ENCODE measurements around the gene ZNF550.
"Not testable (repeated sequence)": the region's sequence is repeated elsewhere in the genome, so short reads cannot be mapped to it uniquely, and the experiment has no call there.

ZNF550 gene

GRCh38 chr19:57527136-57527881 lies 32.4 kb downstream of the ZNF550 start, which contains the start of gene ZNF549:
ZNF549 (plus strand) TSS chr19:57527356; CDS start chr19:57527574, 218 bp downstream.
- peak; percentile 80 for DNase-seq

DNA sequence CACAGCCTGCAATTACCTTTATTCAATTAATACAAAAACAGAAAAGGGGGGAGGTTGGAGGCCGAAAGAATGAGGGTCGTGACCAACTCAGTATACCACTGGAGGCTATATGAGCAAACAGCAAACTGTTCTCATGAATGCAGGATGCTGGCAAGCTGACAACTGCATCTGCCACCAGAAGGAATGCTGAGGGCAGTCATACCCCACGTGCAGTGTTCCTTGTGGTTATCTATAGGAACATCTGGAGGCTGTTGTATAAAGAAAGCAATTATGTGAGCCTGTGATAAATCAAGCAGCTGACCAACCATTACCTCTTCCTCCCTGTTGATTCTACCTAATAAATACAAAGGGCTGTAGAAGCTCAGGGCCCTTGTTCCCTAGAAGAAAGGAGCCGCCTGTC lies 41.6 kb downstream of the ZNF550 start:
- DNase-seq, result not testable (repeated sequence)

GRCh38 chr19:57515255-57515654 lies 44.4 kb downstream of the ZNF550 start:
- DNase-seq, result no peak

- DNase-seq, result no peak
Measured at GRCh38 chr19:57512845-57513244, 46.8 kb downstream of the ZNF550 start.

DNA sequence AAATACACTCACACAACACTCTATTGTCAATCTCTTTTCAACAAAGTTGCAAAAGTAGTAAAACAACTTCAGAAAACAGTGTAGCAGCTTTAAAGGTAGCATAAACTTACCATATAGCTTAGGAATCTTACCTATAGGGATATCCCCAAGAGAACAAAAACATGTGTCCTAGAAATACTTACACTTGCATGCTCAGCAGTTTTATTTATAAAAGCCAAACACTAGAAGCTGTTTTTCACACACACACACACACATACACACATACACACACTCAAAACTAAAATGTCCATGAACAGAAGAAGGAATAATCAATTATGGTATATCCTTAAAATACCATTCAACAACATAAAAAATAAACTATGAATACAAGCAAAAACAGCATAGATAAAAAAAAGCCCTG lies 48.2 kb downstream of the ZNF550 start:
- DNase-seq, result no peak

- DNase-seq, result no peak
Measured at GRCh38 chr19:57506163-57506562, 53.5 kb downstream of the ZNF550 start.

GRCh38 chr19:57500400-57500799 lies 59.3 kb downstream of the ZNF550 start:
- not testable (repeated sequence) for DNase-seq

GRCh38 chr19:57499680-57500395 lies 59.8 kb downstream of the ZNF550 start, which contains the start of gene ZNF773:
ZNF773 (plus strand) TSS chr19:57499938; CDS start chr19:57500081, 143 bp downstream.
- DNase-seq, result peak; percentile 93

DNA sequence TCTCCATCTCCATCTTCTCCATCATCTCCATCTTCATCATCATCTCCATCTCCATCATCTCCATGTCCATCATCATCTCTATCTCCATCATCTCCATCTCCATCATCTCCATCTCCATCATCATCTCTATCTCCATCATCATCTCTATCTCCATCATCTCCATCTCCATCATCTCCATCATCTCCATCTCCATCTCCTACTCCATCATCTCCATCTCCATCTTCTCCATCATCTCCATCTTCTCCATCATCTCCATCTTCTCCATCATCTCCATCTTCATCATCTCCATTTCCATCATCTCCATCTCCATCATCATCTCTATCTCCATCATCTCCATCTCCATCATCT lies 60.4 kb downstream of the ZNF550 start:
- not testable (repeated sequence) for DNase-seq

DNA sequence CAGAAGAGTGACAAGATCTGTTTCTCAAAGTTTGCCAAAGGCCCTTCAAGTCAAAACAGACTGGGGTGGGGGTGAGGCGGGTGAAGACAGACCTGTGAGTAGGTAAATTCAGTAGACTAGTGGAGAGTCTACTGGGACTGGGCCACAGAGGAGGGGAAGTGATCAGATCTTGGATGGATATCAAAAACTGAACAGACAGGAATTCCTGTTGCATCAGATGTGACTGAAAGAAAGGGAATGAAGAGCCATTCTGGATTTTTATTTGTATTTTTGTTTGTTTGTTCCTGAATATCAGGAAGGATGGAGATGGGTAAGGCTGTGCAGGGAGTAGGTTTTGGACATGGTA lies 71.4 kb downstream of the ZNF550 start:
- not testable (repeated sequence) for DNase-seq

DNA sequence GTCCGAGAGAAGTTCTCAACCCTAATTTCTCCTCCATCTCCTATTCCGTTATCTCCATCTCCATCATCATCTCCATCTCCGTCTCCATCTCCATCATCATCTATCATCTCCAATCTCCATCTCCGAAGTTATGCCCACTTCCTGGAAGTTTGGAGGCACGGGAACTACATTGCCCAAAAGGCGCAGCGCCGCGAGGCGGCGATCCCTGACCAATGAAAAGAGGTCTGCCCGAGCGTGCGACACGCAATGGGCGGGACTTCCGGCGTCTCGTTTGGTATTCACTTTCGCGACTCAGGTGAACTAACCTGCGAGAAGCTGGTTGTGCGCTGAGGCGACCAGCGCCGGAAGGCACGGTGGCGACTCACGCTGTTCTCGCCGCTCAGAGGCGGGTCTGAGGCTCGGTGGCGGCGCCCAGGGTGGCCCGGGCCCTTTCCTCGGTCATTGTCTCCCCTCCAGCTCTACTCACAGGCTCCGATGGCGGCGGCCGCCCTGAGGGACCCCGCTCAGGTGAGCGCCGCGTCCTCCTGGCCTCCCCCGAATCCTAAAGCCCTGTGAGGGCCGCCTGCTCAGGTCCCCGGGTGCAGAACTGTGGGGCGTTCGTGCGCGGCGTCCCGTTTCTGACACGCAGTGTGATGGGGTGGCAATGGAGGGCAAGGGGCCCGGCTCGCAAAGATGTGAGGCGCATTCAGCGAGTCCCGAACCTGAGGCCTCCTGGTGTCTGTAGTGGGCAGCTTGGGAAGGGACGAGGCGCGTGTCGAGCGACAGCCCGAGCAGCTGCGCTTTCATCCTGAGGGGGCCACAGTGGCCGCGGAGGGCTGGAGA lies 72.0 kb downstream of the ZNF550 start, which contains the start of gene ZNF419:
TSS of gene ZNF419 (plus strand) at position 274 of the 822 bp plus-strand sequence. CDS start at position 475, 201 bp downstream.
- DNase-seq, result peak; percentile 92

All from activated CD4-positive, alpha-beta T cell treated with anti-CD3 and anti-CD28 coated beads for 1 hour (primary cell).